ENCODE measurements around the gene NUBPL.

NUBPL gene

DNA sequence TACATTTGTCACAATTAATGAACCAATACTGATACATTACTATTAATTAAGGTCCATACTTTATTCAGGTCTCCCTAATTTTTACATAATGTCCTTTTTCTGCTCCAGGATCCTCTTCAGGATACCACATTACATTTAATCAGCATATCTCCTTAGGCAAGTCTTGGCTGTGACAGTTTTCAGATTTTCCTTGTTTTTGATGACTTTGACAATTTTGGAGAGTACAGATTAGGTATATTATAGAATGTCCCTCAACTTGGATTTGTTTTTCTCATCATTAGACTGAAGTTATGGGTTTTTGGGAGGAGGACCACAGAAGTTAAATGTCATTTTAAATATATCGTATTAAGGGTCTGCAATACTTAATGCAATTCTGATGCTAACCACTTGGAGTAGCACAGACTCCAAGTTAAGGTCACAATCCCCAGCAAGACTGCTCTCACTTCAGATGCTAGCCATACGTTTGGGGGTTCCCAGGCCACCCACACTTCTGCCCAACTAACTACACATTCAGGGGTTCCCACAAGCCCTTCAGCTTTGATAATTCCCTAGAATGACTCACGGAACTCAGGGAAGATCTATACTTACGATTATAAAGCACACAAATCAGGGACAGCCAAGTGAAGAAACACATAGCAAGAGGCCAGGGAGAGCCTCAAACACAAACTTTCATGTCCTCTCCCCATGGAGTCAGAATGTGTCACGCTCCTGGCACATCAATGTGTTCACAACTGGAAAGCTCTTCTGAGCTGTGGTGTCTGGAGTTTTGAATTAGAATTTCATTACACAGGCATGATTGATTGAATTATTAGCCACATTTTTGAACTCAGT, 17.0 kb upstream of the NUBPL start:
- no peak overlapping the region for H3K27ac ChIP-seq
- TF ChIP-seq, protein P1, sequence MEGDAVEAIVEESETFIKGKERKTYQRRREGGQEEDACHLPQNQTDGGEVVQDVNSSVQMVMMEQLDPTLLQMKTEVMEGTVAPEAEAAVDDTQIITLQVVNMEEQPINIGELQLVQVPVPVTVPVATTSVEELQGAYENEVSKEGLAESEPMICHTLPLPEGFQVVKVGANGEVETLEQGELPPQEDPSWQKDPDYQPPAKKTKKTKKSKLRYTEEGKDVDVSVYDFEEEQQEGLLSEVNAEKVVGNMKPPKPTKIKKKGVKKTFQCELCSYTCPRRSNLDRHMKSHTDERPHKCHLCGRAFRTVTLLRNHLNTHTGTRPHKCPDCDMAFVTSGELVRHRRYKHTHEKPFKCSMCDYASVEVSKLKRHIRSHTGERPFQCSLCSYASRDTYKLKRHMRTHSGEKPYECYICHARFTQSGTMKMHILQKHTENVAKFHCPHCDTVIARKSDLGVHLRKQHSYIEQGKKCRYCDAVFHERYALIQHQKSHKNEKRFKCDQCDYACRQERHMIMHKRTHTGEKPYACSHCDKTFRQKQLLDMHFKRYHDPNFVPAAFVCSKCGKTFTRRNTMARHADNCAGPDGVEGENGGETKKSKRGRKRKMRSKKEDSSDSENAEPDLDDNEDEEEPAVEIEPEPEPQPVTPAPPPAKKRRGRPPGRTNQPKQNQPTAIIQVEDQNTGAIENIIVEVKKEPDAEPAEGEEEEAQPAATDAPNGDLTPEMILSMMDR (IDR thresholded peaks at IDR 0.05): peak; percentile 30; the same call in 1 of the 2 replicates
- no peak for TF ChIP-seq ZFX (IDR thresholded peaks at IDR 0.05; ENCODE audit: borderline replicate concordance)

DNA sequence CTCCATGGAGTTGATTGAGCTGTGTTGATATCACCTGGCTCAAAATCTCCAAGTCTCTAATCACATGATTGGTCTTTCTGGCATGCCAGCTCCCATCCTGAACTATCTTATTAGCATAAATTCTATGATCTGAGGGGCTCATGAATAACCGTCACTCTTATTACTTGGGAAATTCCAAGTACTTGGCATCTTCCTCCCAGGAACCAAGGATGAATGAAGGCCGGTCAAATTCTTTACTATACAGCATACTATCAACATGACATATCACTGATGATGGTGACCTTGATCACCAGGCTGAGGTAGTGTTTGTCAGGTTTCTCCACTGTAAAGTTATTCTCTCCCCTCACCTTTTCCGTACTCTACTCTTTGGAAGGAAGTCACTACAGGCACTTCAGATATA, 16.4 kb upstream of the NUBPL start:
- TF ChIP-seq, protein P1 (IDR thresholded peaks at IDR 0.05): no peak
- TF ChIP-seq ZFX (IDR thresholded peaks at IDR 0.05; ENCODE audit: borderline replicate concordance): no peak
- H3K27ac ChIP-seq: peak overlapping the region; percentile 10; the same call in 1 of the 2 replicates

DNA sequence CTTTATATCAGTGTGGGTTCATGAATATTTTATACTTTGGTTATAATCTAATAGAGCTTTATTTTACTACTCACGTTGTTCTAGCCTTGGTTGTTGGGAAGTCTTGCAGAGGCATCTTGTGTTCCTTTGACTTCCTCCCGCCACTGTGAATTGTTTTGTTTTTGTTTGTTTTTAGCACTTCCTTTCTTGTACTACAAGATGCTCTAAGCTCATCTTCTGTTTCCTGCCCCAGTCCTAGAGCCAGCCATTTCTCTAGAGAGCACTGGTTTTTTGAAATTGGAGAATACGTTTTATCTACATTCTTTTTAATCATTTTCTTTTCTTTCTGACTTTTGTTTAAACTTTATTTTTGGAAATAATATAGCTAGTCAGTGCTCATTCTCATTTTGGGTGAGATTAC, 15.9 kb upstream of the NUBPL start:
- H3K27ac ChIP-seq: peak overlapping the region; percentile 10; the same call in 1 of the 2 replicates
- TF ChIP-seq, protein P1 (IDR thresholded peaks at IDR 0.05): no peak
- no peak for TF ChIP-seq ZFX (IDR thresholded peaks at IDR 0.05; ENCODE audit: borderline replicate concordance)

DNA sequence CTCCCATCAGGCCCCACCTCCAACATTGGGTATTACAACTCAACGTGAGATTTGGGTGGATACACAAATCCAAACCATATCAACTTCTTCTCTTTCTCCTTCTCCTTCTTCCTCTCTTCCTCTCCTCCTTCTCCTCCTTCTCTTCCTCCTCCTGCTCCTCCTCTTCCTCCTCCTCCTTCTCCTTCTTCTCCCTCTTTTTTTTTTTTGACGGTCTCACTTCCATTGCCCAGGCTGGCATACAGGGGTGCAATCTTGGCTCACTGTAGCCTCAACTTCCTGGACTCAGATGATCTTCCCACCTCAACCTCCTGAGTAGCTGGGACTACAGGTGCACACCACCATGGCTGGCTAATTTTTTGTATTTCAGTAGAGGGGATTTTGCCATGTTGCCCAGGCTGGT, 11.4 kb upstream of the NUBPL start:
- H3K27ac ChIP-seq: no peak overlapping the region
- TF ChIP-seq, protein P1 (IDR thresholded peaks at IDR 0.05): no peak
- TF ChIP-seq ZFX (IDR thresholded peaks at IDR 0.05; ENCODE audit: borderline replicate concordance): no peak

DNA sequence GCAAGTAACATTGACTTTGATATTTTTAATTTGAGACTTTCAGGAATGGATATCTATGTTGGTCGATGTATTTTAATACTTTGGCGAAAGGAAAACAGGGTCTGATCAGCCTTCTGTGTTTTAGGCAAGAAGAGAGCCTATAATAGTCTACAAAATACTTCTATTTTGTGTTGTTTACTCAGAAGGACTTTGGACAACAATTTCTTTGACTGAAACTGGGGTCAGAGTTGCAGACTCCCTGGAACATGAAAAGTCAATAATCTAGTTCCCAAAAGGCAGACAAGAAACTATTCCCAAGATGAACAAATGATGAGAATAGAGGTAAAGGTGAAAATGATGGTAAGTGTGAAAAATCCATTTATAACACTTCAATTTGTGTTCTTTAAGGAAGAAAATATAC, 10.6 kb upstream of the NUBPL start:
- no peak for TF ChIP-seq ZFX (IDR thresholded peaks at IDR 0.05; ENCODE audit: borderline replicate concordance)
- TF ChIP-seq, protein P1 (IDR thresholded peaks at IDR 0.05): no peak

DNA sequence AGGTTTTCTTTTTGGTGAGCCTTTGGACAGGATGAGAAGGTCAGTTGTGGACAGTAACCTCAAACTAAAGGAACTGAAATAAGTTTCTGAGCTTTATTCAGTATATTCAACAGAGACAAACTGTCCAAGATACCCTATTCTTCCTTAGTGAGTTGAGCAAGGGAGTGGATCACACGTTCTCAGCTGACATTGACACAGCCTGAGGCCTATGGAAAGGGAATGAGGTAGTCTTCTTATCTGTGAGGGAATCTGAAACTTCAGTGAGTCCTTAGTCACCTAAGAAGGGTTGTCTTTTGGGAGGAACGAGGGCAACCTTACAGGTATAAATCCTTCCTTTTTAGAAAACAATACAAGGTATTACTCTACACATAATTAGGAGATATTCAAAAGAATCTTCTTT, 5.0 kb upstream of the NUBPL start:
- H3K27ac ChIP-seq: no peak overlapping the region
- TF ChIP-seq, protein P1 (IDR thresholded peaks at IDR 0.05): no peak
- TF ChIP-seq ZFX (IDR thresholded peaks at IDR 0.05; ENCODE audit: borderline replicate concordance): no peak

More for the DNA sequence above, 10.6 kb upstream of the NUBPL start:
- H3K27ac ChIP-seq: no peak overlapping the region

DNA sequence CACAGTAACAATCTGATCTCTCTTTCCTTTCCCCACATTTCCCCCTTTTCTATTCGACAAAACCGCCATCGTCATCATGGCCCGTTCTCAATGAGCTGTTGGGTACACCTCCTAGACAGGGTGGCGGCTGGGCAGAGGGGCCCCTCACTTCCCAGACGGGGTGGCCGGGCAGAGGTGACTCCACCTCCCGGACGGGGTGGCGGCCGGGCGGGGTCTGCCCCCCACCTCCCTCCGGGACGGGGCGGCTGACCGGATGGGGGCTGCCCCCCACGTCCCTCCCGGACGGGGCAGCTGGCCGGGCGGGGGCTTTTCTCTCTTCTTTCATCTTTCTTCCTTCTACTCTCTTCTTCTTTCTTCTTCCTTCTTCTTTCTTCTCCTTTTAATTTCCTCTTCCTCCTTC, 1.3 kb upstream of the NUBPL start:
- no peak overlapping the region for H3K27ac ChIP-seq
- TF ChIP-seq, protein P1 (IDR thresholded peaks at IDR 0.05): no peak
- TF ChIP-seq ZFX (IDR thresholded peaks at IDR 0.05; ENCODE audit: borderline replicate concordance): no peak

All from 22Rv1 (cell line).